KMS-11 (cell line): Measurements from ENCODE around the gene WNT11.

ENCODE experiments used
- H2AFZ ChIP-seq: fragments of 200-600 bp; sonication (generic); 2 replicates; pipeline ENCODE4 v1.6.1; 2016; ENCODE audit warnings: antibody characterized with exemption, mixed run types, low read depth
- H3K27ac ChIP-seq: fragments of 200-600 bp; sonication (generic); 2 replicates; pipeline ENCODE4 v1.6.1; 2016; ENCODE audit warnings: mild to moderate bottlenecking, mixed run types
- H3K27me3 ChIP-seq: fragments of 200-600 bp; sonication (generic); 2 replicates; pipeline ENCODE4 v1.6.1; 2017; ENCODE audit warnings: mild to moderate bottlenecking, low read depth, mixed run types, moderate library complexity; ENCODE audit not compliant: insufficient read depth
- H3K36me3 ChIP-seq: fragments of 200-600 bp; sonication (generic); 2 replicates; pipeline ENCODE4 v1.6.1; 2017; ENCODE audit warnings: mild to moderate bottlenecking, mixed run types; ENCODE audit not compliant: insufficient read depth
- H3K4me1 ChIP-seq: fragments of 200-600 bp; sonication (generic); 2 replicates; pipeline ENCODE4 v1.6.1; 2016; ENCODE audit warnings: mild to moderate bottlenecking, low read depth, mixed run types; ENCODE audit not compliant: poor library complexity, severe bottlenecking
- H3K4me2 ChIP-seq: fragments of 200-600 bp; sonication (generic); 2 replicates; pipeline ENCODE4 v1.7.0; 2016; ENCODE audit warnings: mild to moderate bottlenecking, mixed run types
- H3K4me3 ChIP-seq: fragments of 200-600 bp; sonication (generic); IDR thresholded peaks from 2 replicates; pipeline ENCODE4 v1.6.1; 2017; ENCODE audit warnings: low read depth, low read length, mixed read lengths; ENCODE audit not compliant: insufficient read depth
- H3K79me2 ChIP-seq: fragments of 200-600 bp; sonication (generic); 2 replicates; pipeline ENCODE4 v1.6.1; 2016; ENCODE audit warnings: low read depth, mixed run types; ENCODE audit not compliant: insufficient read depth
- H3K9ac ChIP-seq: fragments of 200-600 bp; sonication (generic); 2 replicates; pipeline ENCODE4 v1.6.1; 2016; ENCODE audit warnings: mild to moderate bottlenecking, mixed run types
- H4K20me1 ChIP-seq: fragments of 200-600 bp; sonication (generic); 2 replicates; pipeline ENCODE4 v1.6.1; 2016; ENCODE audit warnings: mild to moderate bottlenecking, mixed run types; ENCODE audit not compliant: insufficient read depth
- CTCF ChIP-seq: fragments of 200-600 bp; sonication (generic); conservative IDR thresholded peaks from 2 replicates; pipeline ENCODE4 v1.6.1; 2017; ENCODE audit warnings: low read depth, mild to moderate bottlenecking, antibody characterized with exemption, low read length, moderate library complexity, mixed read lengths

WNT11 gene

DNA sequence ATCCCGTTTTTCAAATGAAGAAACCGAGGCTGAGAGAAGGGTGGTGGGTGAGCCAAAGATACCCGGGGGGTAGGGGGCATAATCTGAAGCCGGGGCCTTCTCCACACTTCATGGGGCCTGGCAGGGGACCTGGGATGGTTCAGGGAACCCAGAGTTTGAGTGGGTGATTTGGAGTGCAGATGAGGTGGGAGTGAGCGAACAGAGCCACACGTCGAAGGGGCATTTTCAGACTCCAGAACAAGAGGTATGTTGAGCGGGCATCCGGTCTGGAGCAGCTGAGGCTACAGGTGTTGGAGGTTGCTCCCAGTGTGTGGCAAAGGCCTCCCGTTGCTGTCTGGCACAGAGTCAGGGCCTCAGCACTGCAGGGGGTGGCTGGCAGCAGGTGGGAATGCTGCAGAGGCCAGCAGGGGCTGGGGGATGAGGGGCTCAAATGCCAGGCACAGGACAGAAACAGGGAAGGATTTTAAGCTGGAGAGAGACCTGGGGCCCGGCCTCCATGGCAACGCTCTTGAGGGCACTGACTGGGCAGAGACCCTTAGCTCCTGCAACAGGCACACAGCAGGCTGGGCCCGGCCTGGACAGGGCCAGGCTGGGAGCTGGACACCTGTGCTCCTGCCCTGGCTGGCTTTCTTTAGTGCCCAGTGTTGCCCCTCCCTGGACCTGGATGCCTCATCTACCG is 46.2 kb downstream of the WNT11 start:
- Histone ChIP-seq H2AFZ (no peak overlapping the region), H3K79me2 (no peaks in the 10 kb centered on the region), H3K27me3 (no peaks in the 10 kb centered on the region), H3K4me3 (no peak overlapping the region), H3K36me3 (no peaks in the 10 kb centered on the region), H3K4me1 (no peaks in the 10 kb centered on the region), H3K27ac (no peak overlapping the region), H3K9ac (no peak overlapping the region), H3K4me2 (no peak overlapping the region), H4K20me1 (no peaks in the 10 kb centered on the region)
- TF ChIP-seq CTCF, result no peak

GRCh38 chr11:76159303-76159937 is 46.9 kb downstream of the WNT11 start:
- no peaks in the 10 kb centered on the region for H3K4me1 ChIP-seq
- no peak for TF ChIP-seq CTCF
- H3K27me3 ChIP-seq, result no peaks in the 10 kb centered on the region
- H3K27ac ChIP-seq, result no peak overlapping the region
- no peaks in the 10 kb centered on the region for H4K20me1 ChIP-seq
- no peak overlapping the region for H3K4me2 ChIP-seq
- H3K36me3 ChIP-seq, result no peaks in the 10 kb centered on the region
- no peak overlapping the region for H2AFZ ChIP-seq
- no peaks in the 10 kb centered on the region for H3K79me2 ChIP-seq
- no peak overlapping the region for H3K4me3 ChIP-seq
- no peak overlapping the region for H3K9ac ChIP-seq

DNA sequence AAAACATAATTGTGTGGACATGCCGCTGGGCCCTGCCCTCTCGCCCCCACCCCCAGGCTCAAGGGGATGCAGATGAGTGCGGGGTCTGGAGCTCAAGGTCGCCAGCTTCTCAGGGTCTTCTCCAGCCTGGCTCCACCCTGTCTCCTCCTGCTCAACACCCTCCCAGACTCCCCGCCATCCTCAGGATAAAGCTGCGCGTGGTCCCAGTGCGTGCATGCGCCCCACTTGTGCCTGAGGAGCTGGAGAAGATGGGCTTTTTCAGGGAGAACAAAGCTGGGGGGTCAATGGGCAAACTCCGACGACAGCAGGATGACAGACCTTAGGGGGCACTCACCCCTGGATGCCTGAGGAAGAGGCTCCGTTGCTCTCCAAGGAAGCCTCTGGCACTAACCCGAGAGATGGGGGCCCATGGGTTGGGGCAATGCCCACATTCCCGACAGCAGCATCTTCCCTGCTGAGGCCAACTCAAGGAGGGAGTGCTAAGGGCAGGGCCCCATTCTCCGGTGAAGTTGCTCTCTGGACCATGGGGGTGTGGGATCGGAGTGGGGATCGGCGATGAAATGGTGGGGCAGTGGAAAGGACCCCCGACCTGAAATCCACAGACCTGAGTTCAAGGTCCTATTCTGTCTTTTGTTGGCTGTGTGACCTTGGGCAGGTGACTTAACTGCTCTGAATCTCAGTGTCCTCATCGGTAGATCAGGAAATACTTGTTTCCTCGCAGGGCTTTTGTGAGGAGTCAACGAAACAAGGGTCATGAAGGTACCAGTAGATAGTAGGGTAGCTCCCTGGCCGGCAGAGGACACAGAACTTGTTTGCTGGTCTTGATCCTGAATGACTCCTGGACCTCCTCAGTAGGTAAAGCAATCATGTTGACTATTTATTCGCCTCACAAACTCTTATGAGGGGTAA is 47.7 kb downstream of the WNT11 start:
- H3K36me3 ChIP-seq, result no peaks in the 10 kb centered on the region
- H4K20me1 ChIP-seq, result no peaks in the 10 kb centered on the region
- H3K9ac ChIP-seq, result no peak overlapping the region
- H3K27me3 ChIP-seq, result no peaks in the 10 kb centered on the region
- H3K4me1 ChIP-seq, result no peaks in the 10 kb centered on the region
- no peak overlapping the region for H3K27ac ChIP-seq
- TF ChIP-seq CTCF, result no peak
- no peaks in the 10 kb centered on the region for H3K79me2 ChIP-seq
- H2AFZ ChIP-seq, result no peak overlapping the region
- H3K4me3 ChIP-seq, result no peak overlapping the region
- no peak overlapping the region for H3K4me2 ChIP-seq

DNA sequence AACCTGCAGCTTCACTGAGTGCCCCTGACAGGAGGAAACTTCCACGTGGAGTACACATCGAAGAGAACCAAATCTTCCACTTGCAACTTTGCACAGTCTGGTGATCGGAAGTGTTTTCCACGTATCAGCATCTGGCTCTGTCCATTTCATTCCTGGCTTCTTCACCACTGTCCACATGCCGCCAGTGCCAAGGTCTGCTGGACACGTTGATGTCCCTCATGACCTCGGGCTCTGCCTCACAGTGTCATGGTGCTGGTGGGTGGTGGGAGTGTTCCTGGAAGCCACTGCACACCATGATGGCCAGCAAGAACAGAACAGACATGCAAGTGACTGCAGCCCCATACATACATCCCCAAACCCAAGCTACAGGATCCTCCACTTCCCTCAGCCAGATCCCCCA is 48.4 kb downstream of the WNT11 start:
- H4K20me1 ChIP-seq, result no peaks in the 10 kb centered on the region
- peaks cover 4% of the 10 kb centered on the region for H3K4me1 ChIP-seq
- no peak overlapping the region for H3K9ac ChIP-seq
- no peaks in the 10 kb centered on the region for H3K79me2 ChIP-seq
- H2AFZ ChIP-seq, result no peak overlapping the region
- no peak overlapping the region for H3K27ac ChIP-seq
- no peak overlapping the region for H3K4me2 ChIP-seq
- H3K36me3 ChIP-seq, result no peaks in the 10 kb centered on the region
- no peak overlapping the region for H3K4me3 ChIP-seq
- no peak for TF ChIP-seq CTCF
- H3K27me3 ChIP-seq, result no peaks in the 10 kb centered on the region
